SU-DHL-6 (cell line): Measurements from ENCODE around the gene RCC2.

Experiments used
- EZH2phosphoT487 ChIP-seq: fragments of 200-600 bp; sonication (generic), shearing (Covaris generic); conservative IDR thresholded peaks from 2 replicates; pipeline ENCODE4 v1.6.1; 2018; ENCODE audit warnings: mild to moderate bottlenecking, antibody characterized with exemption, low read length, moderate library complexity, mixed read lengths
- TF ChIP-seq, protein P1 (sequence below): fragments of 200-600 bp; sonication (generic); IDR thresholded peaks from one replicate; pipeline ENCODE4 v1.5.1; 2017; ENCODE audit warnings: antibody characterized with exemption, mild to moderate bottlenecking, low read length, moderate library complexity; ENCODE audit not compliant: insufficient read depth, poor library complexity, severe bottlenecking

DNA sequence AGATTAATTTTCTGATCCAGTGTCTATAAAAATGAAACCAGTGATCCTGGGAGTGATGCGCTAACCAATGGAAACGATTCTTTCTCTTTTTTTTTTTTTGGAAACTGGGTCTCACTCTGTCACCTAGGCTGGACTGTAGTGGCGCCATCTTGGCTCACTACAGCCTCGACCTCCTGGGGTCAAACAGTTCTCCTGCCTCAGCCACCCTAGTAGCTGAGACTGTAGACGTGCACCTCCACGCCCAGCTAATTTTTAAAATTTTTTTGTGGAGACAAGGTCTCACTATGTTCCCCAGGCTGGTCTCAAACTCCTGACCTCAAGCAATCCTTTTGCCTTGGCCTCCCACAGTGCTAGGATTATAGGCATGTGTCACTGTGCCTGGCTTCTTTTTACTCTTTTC lies 3.4 kb upstream of the RCC2 start:
- TF ChIP-seq, protein P1, sequence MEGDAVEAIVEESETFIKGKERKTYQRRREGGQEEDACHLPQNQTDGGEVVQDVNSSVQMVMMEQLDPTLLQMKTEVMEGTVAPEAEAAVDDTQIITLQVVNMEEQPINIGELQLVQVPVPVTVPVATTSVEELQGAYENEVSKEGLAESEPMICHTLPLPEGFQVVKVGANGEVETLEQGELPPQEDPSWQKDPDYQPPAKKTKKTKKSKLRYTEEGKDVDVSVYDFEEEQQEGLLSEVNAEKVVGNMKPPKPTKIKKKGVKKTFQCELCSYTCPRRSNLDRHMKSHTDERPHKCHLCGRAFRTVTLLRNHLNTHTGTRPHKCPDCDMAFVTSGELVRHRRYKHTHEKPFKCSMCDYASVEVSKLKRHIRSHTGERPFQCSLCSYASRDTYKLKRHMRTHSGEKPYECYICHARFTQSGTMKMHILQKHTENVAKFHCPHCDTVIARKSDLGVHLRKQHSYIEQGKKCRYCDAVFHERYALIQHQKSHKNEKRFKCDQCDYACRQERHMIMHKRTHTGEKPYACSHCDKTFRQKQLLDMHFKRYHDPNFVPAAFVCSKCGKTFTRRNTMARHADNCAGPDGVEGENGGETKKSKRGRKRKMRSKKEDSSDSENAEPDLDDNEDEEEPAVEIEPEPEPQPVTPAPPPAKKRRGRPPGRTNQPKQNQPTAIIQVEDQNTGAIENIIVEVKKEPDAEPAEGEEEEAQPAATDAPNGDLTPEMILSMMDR = no peak
- TF ChIP-seq EZH2phosphoT487 = no peak
